HG02970 (cell line): ENCODE measurements around the gene RTP3.

Experiments used
- ATAC-seq: cut with Tn5 transposase; IDR thresholded peaks from one replicate; pipeline ENCODE4 v1.9.1; 2021; ENCODE audit warnings: mild to moderate bottlenecking, moderate library complexity, moderate number of reproducible peaks; ENCODE audit not compliant: unreplicated experiment, low FRiP score

RTP3 gene

GRCh38 chr3:46497556-46498265 lies at the start of gene RTP3:
TSS of gene RTP3 (plus strand) at chr3:46497976. CDS start at chr3:46498063, 87 bp downstream.
- ATAC-seq, result no peak

GRCh38 chr3:46448721-46449120 lies 49.1 kb upstream of the RTP3 start:
- no peak for ATAC-seq

- no peak for ATAC-seq
These were observed 47.8 kb upstream of the RTP3 start for GRCh38 chr3:46449755-46450552.

- ATAC-seq, result no peak
These were observed 44.1 kb upstream of the RTP3 start for GRCh38 chr3:46453526-46454208.

- no peak for ATAC-seq
These were observed 43.6 kb upstream of the RTP3 start for GRCh38 chr3:46454209-46454595.

- no peak for ATAC-seq
These were observed 43.2 kb upstream of the RTP3 start for GRCh38 chr3:46454606-46455005.

- no peak for ATAC-seq
These were observed 42.3 kb upstream of the RTP3 start for GRCh38 chr3:46455231-46456115.

GRCh38 chr3:46456118-46456517 lies 41.7 kb upstream of the RTP3 start:
- no peak for ATAC-seq

- no peak for ATAC-seq
These were observed 37.7 kb upstream of the RTP3 start for GRCh38 chr3:46460051-46460450.

GRCh38 chr3:46462111-46462510 lies 35.7 kb upstream of the RTP3 start:
- ATAC-seq, result no peak

GRCh38 chr3:46462511-46462910 lies 35.3 kb upstream of the RTP3 start:
- ATAC-seq, result no peak

- no peak for ATAC-seq
These were observed 34.5 kb upstream of the RTP3 start for GRCh38 chr3:46463120-46463867.

- no peak for ATAC-seq
These were observed 33.9 kb upstream of the RTP3 start for GRCh38 chr3:46463868-46464241.

GRCh38 chr3:46464326-46465195 lies 33.2 kb upstream of the RTP3 start, which contains the start of gene LTF:
TSS of gene LTF (minus strand) at chr3:46464905. CDS start at chr3:46464867, 38 bp downstream.
- no peak for ATAC-seq

- ATAC-seq, result no peak
These were observed 32.6 kb upstream of the RTP3 start for GRCh38 chr3:46465196-46465520.

GRCh38 chr3:46466273-46466672 lies 31.5 kb upstream of the RTP3 start:
- ATAC-seq, result no peak

- ATAC-seq, result no peak
These were observed 30.8 kb upstream of the RTP3 start for GRCh38 chr3:46466871-46467403.

GRCh38 chr3:46467562-46467961 lies 30.2 kb upstream of the RTP3 start:
- ATAC-seq, result no peak
